HG03571 (cell line): ENCODE data around the gene NHLH2.

ENCODE experiments used
- ATAC-seq: cut with Tn5 transposase; IDR thresholded peaks from one replicate; pipeline ENCODE4 v1.9.1; 2021; ENCODE audit not compliant: unreplicated experiment

The NHLH2 gene

DNA sequence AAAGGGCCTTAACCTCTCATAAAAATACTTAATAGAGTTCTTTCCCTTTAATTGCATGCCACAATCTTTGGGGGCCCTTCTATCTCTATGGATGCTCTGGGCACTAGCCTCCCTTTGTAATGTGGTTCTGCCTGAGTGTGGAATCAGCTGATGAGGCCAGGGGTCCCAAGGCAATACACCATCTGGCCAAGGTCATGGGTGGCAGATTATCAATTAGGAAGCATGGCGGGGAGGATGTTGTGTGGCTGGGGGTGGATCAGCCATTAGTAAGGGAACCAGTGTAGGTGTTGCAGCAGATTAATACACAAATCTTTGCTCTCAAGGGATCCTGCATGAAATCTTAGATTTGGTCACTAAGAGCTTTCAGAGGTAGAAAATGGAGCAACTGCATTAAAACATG, 35.3 kb downstream of the NHLH2 start:
- no peak for ATAC-seq

GRCh38 chr1:115802416-115802815, 38.5 kb downstream of the NHLH2 start:
- ATAC-seq = no peak

DNA sequence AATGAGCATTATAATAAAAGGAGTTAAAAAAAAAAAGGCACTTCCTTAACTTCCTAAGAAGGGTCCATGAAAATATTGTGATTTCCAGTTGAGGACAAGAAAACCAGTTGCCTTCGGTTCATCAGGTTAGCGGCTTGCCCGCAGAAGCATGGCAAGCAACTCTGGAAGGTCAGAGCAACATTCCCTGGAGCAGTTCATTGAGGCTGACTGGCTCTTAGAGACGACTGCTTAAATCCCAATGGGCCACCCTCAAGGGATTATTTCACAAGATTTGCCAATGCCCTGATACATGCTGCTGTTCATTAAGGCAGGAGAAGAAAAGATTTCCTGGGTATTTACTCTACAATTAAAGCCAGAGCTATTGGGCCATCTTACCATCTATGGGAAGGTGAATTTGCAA, 43.4 kb downstream of the NHLH2 start:
- ATAC-seq = no peak

DNA sequence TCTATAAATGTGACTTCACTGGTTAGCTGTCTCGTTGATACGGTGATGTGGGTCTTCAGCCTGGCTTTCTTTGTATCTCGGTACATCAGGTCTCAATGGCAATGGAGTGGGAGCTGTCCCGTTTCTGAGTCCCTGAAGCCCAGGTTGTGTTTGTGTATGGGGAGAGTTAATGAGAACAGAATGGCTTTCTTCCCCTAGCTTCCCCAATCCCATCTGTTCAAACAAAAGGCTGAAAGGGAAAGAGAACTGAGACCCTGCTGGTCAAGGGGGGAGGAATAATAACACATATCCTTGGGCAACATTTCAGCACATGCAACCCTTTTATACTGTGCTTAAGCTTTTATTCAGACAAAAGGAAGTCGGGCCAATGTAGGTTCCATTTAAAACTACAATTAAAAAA, 44.0 kb downstream of the NHLH2 start:
- no peak for ATAC-seq

DNA sequence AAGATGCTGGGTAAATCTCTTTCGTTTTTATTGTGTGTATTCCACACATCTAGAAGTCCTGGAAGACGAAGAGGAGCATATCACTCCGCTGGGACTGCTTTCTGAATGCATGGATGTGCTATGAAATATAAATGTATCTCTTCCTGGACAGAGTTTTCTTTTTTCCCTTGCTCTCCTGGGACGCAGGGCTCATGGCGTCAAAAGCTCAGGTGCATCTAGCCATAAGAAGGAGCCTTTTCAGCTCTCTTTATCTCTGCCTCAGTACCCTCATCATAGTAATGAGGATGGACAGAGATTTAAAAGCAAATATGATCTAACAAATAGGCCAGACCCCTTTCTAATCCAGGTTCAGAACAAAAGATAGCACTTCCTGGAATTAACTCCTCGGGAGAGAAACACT, 44.9 kb downstream of the NHLH2 start:
- no peak for ATAC-seq

DNA sequence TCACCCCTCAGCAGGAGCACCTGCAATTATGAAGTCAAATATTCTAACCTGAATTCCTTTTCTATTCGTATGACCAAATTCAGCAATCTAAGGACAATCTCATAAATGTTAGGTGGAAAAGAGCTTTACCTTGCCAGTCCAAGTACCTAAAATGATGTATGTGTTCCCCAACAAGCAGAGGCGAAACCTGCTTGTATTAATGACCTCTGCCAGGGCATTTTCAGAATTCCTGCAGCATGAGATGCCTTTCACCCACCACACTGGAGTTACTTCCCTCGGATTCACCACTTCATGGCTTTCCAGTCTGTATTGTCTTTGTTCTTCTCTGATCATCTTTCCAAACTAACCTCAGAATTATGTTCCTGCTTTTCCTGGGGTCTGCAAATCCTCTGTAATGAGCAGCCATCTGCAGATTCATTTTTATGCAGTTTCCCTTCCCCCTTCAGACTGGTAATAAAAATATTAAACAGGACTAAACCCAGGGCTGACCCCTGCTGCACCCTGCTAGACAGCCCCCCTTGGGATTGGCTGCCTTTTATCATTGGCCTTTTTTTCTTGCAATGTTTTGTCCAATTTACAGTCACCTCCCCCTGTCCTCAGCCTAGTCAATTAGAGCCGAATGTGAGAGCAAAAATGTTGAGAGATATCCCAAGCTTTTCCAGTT, 45.8 kb downstream of the NHLH2 start:
- no peak for ATAC-seq

DNA sequence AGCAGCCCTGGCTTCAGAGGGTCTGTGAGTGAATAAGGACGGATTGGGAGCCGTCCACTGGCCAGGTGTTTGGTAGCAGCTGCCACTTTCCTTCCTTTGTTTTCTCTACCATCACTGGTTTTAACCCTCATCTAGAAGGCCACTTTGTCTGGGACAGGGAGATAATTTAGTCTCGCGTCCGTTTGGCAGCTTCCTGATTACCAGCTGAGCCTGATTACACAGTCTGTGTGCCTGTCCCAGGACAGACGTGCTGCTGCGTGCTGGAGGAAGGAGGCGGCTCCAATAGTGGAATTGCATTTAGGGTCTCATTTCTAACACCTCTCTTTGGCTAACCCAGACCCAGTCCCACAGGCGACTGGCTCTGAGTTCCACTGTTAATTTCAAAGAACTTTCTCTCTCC, 47.8 kb downstream of the NHLH2 start:
- no peak for ATAC-seq

- ATAC-seq = no peak
Observed at GRCh38 chr1:115791816-115792215, 49.1 kb downstream of the NHLH2 start.

DNA sequence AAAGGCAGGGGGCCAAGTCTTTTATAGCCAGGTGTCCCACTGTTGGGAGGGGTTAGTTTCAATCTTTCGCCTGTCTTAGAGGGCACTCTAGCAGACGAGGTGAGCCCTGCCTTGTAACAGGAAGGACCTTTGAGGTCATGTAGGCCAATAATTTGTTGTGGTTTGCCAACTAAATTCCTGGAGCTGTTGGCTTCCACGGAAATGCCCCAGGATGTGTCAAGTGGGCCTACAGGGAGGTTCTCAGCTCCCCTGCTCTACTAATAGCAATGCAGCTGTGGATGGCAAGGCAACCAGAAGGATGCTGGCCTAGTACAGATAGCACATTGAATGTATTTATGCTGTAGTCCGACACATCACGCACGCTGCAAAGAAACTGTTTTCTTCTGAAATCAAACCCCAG, 50.1 kb downstream of the NHLH2 start:
- no peak for ATAC-seq

DNA sequence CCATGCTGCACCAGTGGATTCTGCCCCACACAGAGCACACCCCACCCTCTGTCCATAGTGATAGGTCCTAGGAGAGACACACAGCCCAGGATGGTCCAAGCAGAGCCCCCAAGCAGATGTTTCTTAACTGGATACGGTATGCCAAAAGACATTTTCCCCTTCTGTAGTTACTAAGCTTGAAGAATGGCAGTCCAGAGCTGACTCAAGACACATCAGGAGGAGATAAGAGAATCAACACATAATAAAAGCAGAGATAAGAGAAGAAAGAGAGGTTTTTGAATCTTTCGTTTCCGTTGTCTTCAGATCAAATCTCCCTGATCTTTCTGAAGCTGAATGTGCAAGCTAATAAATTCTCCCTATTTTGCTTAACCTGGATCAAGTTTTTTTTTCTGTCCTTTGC, 50.6 kb downstream of the NHLH2 start:
- no peak for ATAC-seq
